ENCODE measurements around the gene CFAP57.

Gene CFAP57

GRCh38 chr1:43267818-43268425 lies 95.8 kb downstream of the CFAP57 start:
- Histone ChIP-seq H3F3A (ENCODE audit: low read depth) (no peaks in the 10 kb centered on the region), H3K4me2 (ENCODE audit: low read depth, low read length, poor library complexity, severe bottlenecking) (no peak overlapping the region), H3K36me3 (ENCODE audit: insufficient read depth, low read length) (no peaks in the 10 kb centered on the region), H3K79me2 (ENCODE audit: insufficient read depth, low read length) (no peaks in the 10 kb centered on the region), H3K9ac (ENCODE audit: low read depth, low read length, poor library complexity, severe bottlenecking) (no peak overlapping the region), H3K4me3 (ENCODE audit: low read length, poor library complexity, severe bottlenecking) (no peak overlapping the region), H3K9me3 (ENCODE audit: insufficient read depth, low read depth, low read length) (no peaks in the 10 kb centered on the region), H2AFZ (ENCODE audit: low read length) (no peak overlapping the region), H3K27me3 (ENCODE audit: insufficient read depth, low read length, poor library complexity, severe bottlenecking) (peaks cover 59% of the 10 kb centered on the region), H3K9me2 (replicated peaks; ENCODE audit: low read depth, low read length) (no peaks in the 10 kb centered on the region), H4K20me1 (ENCODE audit: insufficient read depth, low read length, poor library complexity, severe bottlenecking) (no peaks in the 10 kb centered on the region), H3K4me1 (ENCODE audit: insufficient read depth, low read length, poor library complexity, severe bottlenecking) (no peaks in the 10 kb centered on the region)
- TF ChIP-seq EZH2phosphoT487 (IDR thresholded peaks at IDR 0.05; ENCODE audit: borderline replicate concordance) (no peak), CTCF (conservative IDR thresholded peaks at IDR 0.05; ENCODE audit: low read length) (no peak)

- no peaks in the 10 kb centered on the region for H3K79me2 ChIP-seq (ENCODE audit: insufficient read depth, low read length)
- no peaks in the 10 kb centered on the region for H4K20me1 ChIP-seq (ENCODE audit: insufficient read depth, low read length, poor library complexity, severe bottlenecking)
- H3K9me2 ChIP-seq (replicated peaks; ENCODE audit: low read depth, low read length): no peaks in the 10 kb centered on the region
- H3F3A ChIP-seq (ENCODE audit: low read depth): no peaks in the 10 kb centered on the region
- H3K36me3 ChIP-seq (ENCODE audit: insufficient read depth, low read length): no peaks in the 10 kb centered on the region
- H3K27me3 ChIP-seq (ENCODE audit: insufficient read depth, low read length, poor library complexity, severe bottlenecking): peaks cover 62% of the 10 kb centered on the region
- H3K9ac ChIP-seq (ENCODE audit: low read depth, low read length, poor library complexity, severe bottlenecking): no peak within 1 kb of the TSS
- no peaks in the 10 kb centered on the region for H3K9me3 ChIP-seq (ENCODE audit: insufficient read depth, low read depth, low read length)
- TF ChIP-seq CTCF (conservative IDR thresholded peaks at IDR 0.05; ENCODE audit: low read length): no peak
- TF ChIP-seq EZH2phosphoT487 (IDR thresholded peaks at IDR 0.05; ENCODE audit: borderline replicate concordance): no peak
- no peak within 1 kb of the TSS for H3K4me3 ChIP-seq (ENCODE audit: low read length, poor library complexity, severe bottlenecking)
- H2AFZ ChIP-seq (ENCODE audit: low read length): no peak within 1 kb of the TSS
- no peak within 1 kb of the TSS for H3K4me2 ChIP-seq (ENCODE audit: low read depth, low read length, poor library complexity, severe bottlenecking)
- H3K4me1 ChIP-seq (ENCODE audit: insufficient read depth, low read length, poor library complexity, severe bottlenecking): peaks cover 8% of the 10 kb centered on the region
These were observed 97.7 kb downstream of the CFAP57 start, which contains the start of gene TMEM125 for GRCh38 chr1:43269627-43270375. TMEM125 (plus strand) TSS chr1:43269983; CDS start chr1:43272723, 2,740 bp downstream.

GRCh38 chr1:43270421-43271095 lies 98.4 kb downstream of the CFAP57 start:
- TF ChIP-seq CTCF (conservative IDR thresholded peaks at IDR 0.05; ENCODE audit: low read length) (no peak), EZH2phosphoT487 (IDR thresholded peaks at IDR 0.05; ENCODE audit: borderline replicate concordance) (no peak)
- H3K4me2 ChIP-seq (ENCODE audit: low read depth, low read length, poor library complexity, severe bottlenecking): no peak overlapping the region

More at GRCh38 chr1:43270421-43271095, 98.4 kb downstream of the CFAP57 start:
- Histone ChIP-seq H3K9ac (ENCODE audit: low read depth, low read length, poor library complexity, severe bottlenecking) (no peak overlapping the region), H3K4me1 (ENCODE audit: insufficient read depth, low read length, poor library complexity, severe bottlenecking) (peaks cover 8% of the 10 kb centered on the region), H3F3A (ENCODE audit: low read depth) (no peaks in the 10 kb centered on the region), H3K79me2 (ENCODE audit: insufficient read depth, low read length) (no peaks in the 10 kb centered on the region), H3K9me2 (replicated peaks; ENCODE audit: low read depth, low read length) (no peaks in the 10 kb centered on the region), H3K9me3 (ENCODE audit: insufficient read depth, low read depth, low read length) (no peaks in the 10 kb centered on the region), H3K36me3 (ENCODE audit: insufficient read depth, low read length) (no peaks in the 10 kb centered on the region), H4K20me1 (ENCODE audit: insufficient read depth, low read length, poor library complexity, severe bottlenecking) (no peaks in the 10 kb centered on the region), H2AFZ (ENCODE audit: low read length) (no peak overlapping the region), H3K4me3 (ENCODE audit: low read length, poor library complexity, severe bottlenecking) (no peak overlapping the region), H3K27me3 (ENCODE audit: insufficient read depth, low read length, poor library complexity, severe bottlenecking) (peaks cover 68% of the 10 kb centered on the region)
